Stimulated activated CD4-positive, alpha-beta T cell treated with anti-CD3 and anti-CD28 coated beads, Interleukin-12 subunit alpha, Interleukin-12 subunit beta, amount 100 ng/mL, for 48 hours (primary cell): Measurements from ENCODE around the gene SEC61A1.
A peak's percentile ranks its signal among the peaks of the same experiment; 100 is the strongest.

Experiments used
- DNase-seq, 3 donors: peaks; one replicate each; pipeline ENCODE4 v3.0.0-alpha.2; 2020; ENCODE audit warnings: low read depth in 2 of 3, low spot score in 1 of 3

SEC61A1 gene

DNA sequence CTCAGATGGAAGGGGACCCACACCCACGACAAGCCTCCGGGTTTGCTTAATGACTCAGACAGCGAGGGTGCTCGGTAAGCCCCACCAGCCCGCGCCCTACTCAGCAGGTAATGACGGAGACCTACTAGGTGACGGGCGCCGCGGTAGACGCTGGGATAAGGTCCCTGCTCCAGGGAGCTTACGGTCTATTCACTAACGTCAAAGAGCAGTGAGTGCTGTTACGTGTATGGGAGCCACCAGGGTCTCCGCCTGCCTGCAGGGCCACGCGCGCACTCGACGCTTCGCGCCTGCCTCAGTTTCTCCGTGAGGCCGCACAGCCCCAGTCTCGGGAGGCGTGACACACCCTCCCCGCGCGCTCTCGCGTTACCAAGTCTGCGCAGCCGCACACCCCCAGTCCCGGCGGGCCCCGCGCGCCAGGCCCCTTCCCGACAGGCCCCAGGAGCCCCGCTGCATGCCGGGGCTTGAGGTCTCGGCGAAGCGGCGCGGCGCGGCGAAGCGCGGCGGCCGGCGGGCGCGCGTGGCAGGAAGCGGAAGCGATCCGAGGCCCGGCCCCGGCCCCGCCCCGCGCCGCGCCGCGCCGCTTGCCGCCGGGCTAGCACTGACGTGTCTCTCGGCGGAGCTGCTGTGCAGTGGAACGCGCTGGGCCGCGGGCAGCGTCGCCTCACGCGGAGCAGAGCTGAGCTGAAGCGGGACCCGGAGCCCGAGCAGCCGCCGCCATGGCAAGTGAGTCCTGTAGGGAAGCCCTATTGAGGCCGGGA is at the start of gene SEC61A1:
Gene SEC61A1, plus strand, starts transcription at position 601 of the 758 bp plus-strand sequence. Its CDS starts 116 bp downstream, at position 717.
- DNase-seq = peak; percentile 89 to 95 (median 93)

DNA sequence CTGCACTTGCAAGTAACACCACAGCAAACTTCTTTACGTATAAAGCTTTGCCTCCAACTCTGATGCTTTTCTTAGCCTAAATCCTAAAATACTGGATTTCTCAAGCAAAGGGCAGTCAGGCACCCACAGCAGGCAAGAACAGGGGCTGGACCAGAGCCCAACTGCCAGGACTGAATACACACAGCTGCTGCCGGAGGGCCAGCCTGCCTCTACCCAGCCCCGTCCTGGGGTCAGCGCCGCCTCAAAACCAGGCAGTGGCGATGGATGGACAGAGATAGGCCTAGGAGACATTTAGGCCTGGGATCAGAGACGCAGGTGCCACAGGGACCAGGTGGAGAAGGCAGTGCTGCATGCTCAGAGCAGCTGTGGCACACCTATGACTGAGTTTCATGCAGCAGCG is 47.6 kb upstream of the SEC61A1 start:
- DNase-seq = no peak

DNA sequence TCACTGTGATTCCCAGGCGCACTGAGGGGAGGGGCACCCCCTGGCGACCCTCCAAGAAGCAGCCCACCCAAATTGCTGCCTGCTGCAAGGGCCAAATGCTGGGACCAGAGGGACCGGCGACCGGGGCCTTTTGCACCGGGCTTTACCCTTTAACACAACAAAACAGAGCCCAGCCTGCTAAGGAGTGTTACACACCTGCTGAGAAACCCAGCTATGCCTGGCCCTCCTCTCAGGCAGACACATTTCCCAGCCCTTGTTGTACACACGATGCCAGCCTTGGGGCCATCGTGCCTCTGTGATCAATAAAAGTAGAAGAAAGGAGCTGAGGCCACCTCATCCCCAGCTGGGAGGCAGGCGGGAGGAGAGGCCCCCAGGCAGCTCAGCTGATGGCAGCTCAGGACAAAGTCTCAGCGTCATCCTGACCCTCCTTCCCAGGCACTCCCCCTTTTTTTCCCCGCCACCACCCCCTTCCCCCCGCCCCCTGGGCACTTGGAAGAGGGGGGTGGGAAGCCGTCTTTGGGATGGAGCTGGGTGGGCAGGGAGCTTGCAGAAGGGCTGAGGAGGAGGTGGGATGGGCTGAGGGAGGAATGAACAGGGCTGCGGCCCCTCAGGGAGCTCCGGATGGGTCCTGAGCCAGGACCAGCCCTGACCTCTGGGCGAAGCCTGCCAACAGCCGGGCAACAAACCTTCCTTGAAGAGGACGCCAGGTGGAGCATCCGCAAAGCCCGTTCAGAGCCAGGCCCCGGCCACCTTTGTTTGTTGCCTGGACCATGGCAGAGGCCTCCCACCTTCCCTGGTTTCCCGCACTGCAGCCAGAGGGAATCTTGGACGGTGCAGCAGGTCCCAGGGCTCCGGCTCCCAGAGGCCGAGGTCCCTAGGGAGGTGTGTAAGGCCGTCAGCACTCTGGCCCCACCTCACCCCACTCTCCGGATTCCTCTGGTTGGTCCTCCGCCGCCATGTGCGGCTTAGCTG is 45.9 kb upstream of the SEC61A1 start:
- DNase-seq = no peak

DNA sequence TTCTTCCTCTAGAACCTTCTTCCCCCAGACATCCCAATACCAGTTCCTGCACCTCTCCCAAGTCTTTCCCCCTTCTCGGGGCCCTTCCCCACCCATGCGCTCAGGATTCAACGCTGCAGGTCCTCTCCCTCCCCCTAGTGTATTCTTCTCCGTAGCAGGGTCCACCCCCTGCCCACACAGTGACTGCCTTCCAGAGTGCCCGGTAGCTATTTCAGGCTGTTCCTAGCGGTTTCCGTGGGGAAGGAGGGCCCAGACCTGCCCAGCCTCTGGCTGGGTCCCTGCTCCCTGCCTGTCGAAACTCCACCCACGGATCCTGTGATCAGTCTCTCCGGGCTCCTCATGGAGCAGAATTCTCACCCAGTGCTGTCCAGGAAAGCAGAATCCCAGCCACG is 45.2 kb upstream of the SEC61A1 start:
- no peak for DNase-seq

DNA sequence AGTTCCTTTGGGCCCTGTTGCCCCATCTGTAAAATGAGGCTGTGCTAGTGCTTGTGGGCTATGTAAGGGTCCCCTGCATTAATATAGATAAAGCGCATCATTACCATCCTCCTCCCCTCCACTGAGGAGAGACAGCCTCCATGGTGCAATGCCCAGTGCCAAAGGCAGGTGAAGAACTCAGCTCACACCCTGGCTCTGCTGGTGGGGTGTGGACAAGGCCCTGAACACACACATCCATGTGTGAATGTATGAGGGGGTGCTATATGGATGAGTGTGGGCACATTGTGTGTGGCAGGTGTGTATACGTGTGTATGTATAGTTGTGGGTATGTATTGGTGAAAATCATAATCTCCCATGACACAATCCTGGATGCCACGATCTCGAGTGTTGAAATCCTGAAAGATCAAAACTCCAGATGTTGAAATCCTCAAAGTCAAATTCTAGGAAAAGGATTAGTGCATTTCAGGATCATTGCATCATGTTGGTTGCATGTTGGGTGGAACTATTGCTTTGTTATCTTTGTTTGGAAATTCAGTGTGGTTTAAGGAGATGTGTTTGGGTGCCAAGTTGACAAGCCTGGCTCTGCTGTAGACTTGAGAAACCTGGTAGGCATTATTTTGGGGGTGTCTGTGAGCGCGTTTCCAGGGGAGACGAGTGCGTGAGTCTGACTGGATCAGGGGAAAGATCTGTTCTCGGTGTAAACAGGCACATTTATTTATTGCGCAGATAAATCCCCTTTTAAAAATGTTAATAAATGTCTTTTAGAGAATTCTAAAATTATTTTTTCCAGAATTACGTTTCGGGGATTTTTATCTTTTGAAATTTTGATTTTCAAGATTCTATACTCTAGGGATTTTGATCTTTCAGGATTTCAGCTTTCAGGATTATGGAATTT is 42.0 kb upstream of the SEC61A1 start:
- DNase-seq = no peak

DNA sequence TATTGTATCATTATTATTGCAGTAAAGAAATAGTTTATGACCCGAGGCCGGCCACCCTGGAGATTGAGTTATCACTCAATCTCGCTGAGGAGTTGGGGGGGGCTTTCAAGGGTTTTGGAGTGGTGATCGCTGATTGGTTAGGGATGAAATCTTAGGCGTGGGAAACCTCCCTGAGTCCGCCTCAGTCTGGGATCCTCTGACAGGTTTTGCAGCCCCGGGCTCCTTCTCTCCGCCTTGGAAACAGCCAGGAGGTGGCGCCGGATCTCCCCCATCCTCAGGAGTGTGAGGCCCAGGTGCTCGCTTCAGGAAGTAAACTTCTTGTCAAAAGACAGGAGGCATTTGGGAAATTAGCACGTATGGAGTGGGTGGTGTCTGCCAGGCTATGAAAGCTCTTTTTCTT is 41.1 kb upstream of the SEC61A1 start:
- DNase-seq = peak in 2 of 3 donors; percentile 1

DNA sequence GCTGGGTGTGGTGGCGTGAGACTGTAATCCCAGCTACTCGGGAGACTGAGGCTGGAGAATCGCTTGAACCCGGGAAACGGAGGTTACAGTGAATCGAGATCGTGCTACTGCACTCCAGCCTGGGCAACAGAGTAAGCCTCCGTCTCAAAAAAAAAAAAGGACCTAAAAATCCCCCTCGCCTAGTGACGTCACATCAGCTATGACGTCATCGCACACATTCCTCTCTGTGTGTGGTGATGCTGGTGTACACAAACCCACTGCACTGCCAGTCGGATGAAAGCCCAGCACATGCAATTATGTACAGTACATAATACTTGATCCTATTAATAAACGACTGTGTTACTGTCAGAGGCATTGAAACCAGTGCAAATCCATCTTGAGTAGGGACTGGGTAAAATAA is 40.2 kb upstream of the SEC61A1 start:
- DNase-seq = no peak

DNA sequence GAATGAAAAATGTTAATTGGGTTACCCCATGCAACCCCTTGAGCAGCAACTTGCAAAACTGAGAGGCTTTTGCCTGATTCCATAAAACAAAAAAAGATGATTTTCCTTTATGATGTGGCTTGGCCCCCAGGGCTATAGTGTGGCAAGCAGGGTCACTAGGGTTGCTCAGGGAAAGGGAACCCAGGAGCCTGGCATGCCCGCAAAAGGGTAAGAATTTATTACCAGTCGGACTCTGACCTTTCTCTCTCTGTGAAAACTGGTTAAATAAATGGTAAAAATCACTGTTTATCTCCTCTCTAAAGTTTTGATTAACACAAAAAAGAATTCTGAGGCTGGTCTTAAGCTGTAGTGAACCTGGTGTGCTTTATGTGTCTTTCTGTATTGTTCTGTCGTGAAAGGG is 37.7 kb upstream of the SEC61A1 start:
- DNase-seq = no peak

DNA sequence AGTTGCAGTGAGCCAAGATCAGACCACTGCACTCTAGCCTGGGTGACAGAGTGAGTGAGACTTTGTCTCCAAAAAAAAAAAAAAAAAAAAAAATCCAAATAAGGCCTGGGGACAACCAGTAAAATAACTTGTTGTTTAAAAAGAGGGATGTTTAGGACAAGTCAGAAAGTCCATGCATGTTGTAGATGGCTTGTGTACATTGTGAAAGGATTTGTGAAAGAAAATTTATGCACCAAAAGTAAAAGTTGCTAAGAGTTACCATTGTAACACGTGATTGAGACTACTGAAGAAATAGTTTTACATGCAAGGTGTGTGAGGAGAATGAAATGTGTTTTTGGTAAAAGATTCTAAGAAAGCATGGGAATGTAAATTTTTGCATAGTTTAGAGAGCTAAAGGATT is 35.7 kb upstream of the SEC61A1 start:
- DNase-seq = no peak

DNA sequence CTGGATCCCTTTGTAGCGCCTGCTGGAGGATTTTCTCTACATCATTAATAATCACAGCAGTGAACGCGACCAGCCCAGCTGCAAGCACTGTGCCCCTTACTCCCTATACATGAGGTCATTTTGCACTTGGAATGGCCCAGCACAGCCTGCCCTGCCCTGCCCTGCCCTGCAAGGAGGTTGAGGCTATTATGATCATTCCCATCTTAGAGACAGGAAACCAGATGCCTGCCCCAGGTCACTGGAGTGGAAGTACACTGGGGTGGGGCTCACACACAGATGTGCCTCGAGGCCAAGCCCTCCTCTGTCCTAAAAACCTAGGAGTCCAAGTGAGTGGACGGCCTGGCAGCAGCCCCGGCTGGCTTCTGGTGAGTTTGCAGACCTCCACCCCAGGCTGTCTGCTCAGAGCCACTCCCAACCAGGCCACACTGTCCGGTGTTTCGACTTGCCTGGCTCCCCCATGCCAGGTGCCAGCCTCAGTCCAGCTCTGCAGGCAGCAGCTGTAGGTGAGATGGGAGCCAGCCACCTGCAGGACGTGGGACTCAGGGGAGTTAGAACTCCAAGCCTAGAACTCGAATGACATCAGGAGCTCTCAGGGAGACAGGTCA is 30.4 kb upstream of the SEC61A1 start:
- DNase-seq = no peak

DNA sequence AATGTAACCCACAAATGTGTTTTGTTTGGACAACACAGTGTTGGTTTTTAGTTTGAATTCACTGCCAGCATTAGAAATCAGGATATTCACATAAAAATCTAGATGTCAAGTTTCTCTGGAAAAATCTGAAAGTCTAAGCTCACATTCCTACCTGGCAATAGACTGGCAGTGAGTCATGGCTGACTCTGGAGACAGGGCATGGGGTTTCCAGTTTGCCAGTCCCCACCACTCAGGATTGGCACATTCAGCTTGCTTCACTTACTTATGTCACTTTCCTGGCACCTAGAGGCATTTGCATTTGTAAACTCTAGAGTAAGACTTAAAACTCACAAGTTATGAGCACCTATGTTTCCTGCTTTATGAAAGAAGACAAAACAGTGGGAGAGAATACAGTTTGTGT is 19.1 kb upstream of the SEC61A1 start:
- no peak for DNase-seq

DNA sequence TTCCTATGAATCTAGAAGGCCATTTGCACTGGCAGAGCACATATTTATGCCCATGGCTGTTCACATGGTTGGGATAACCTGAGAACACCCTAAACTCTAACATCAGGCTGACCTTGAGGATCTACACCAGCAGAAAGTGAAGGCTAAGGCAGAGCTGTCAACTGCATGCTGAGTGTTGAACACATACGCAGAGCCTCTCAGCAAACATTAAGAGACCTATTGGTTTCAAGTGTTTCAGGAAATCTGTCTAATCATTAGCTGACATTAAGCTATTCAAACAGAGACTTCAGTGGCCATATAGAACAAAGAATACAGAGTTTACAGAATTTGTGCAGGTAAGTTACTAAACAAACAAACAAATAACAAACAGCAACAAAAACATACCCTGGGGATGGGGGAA is 16.1 kb upstream of the SEC61A1 start:
- DNase-seq = no peak

DNA sequence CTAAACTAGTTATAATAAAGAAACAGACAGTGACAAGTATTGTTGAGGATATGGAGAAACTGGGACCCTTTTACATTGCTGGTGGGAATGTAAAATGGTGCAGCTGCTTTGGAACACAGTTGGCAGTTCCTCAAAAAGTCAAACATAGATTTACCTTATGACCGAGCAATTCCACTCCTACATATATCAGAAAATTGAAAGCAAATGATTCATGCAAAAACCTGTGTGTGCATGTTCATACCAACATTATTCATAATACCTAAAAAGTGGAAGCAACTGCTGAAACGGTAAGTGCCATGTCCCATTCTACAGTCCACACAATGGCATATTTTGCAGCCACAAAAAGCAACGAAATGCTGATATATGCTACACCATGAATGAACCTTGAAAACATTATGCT is 12.2 kb upstream of the SEC61A1 start:
- DNase-seq = no peak

DNA sequence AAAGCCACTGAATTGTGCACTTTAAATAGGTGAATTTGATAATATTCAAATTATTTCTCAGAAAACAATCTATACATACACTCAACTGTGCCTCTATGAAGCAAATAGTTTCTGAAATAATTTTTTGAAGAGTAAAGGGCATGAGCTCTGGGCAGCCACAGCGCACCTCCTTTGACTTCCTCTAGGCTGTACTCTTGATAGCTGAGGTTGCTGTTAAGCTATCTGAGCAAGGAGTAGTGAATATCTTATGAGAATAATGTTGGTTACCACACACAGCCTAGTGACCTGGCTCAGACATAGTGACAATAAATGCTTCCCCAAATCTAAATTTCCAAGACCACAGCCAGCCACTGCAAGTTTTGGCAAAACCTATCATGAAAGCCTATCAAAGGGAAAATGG is 11.6 kb upstream of the SEC61A1 start:
- no peak for DNase-seq

DNA sequence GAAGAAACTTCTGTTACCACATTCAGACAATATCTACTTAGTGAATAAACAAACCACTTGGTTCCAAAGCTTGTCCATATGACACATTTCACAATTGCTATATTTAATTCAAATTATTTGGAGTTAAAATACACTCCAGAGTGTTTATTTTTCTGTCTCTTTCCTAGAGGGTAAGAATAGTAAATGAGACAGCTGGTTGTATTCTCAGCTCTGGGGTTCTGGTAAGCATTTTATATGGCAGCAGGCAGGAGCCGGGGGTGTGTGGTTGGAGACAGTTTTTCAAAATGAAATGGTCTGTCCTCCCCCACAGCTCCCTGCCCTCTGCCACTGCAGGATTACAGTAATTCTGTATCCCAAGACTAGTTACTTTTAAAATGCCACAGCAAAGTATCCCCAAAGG is 10.9 kb upstream of the SEC61A1 start:
- no peak for DNase-seq

DNA sequence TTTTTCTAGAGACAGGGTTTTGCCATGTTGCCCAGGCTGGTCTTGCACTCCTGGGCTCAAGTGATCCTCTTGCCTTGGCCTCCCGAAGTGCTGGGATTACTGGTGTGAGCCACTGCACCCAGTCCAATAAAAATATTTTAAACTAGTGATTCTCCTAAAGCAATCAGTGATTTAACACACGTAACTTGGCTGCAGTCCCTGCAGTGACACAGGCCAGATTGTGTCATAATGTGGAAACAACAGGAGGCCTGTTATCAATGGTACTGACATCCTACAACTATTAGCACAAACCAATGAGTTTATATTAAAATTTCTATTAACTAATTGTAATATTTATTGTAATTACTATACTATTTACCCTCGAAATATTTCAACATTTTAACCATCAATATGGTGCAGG is 1.6 kb upstream of the SEC61A1 start:
- no peak for DNase-seq

DNA sequence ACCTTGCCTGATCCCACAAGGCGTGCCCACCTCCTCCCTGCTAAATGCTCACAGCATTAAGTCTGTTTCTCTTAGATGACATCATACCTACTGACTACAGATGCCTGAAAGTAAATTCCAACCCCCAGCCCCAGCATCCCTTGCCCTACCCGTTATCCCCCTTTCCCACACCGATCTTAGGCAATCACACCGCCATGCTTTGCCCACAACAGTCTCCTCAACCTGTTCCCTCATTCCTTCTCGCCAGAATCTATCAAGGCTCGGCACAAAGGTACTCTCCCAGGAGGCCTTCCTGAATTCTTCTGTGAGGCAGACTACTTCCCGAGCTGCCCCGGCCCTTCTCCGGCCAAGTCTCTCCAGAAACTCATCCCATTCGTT is 789 bp upstream of the SEC61A1 start:
- DNase-seq = no peak

DNA sequence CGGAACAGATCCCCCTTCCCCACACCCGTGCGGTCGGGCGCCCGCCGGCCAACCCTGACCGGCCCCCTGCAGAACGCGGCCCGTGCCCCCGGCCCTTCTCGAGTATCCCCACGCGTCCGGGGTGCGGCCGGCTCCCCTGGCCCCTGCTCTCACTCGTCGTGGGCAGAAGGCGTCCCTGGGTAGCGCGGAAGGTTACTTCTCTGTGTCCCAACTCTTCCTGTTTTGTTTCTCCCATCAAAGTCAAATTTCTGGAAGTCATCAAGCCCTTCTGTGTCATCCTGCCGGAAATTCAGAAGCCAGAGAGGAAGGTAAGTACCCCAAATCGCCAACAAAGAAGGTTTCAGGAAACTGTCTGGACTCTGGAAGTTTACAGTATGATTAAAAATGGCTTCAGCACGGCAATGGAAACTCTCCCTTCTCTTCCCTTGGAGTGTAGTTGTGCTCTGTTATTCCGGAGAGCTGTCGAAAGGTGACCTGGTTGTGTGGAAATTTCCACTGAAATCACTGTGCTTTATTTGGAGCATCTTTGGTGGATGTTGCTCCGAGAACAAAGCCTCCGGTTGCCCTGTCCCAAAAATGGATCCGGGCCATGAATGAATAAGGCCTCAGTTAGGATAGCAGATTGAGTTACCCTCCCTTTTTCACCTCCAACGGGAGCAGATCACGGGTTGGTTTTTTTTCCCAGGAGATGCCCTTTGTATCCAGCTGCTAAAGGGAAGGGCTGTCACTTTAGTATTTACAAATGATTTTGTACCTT is 536 bp downstream of the SEC61A1 start:
- no peak for DNase-seq

DNA sequence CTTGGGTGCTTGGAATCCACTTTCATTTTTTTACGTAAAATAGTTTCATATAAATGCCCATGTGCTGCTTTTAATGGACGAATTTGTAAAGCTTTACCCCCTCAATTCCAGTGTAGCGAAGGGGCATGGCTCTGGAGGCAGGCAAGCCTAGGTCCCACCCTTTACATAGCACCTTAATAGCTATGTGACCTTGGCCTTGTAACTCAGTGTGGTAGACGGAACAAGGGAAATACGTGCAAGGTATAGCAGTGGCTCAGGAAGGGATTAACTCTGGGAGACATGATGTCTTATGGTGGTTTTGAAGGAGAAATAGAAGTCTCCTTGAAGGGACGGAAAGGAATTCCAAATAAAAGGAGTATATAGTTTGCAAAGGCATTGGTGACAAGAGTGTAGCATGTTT is 1.4 kb downstream of the SEC61A1 start:
- no peak for DNase-seq

DNA sequence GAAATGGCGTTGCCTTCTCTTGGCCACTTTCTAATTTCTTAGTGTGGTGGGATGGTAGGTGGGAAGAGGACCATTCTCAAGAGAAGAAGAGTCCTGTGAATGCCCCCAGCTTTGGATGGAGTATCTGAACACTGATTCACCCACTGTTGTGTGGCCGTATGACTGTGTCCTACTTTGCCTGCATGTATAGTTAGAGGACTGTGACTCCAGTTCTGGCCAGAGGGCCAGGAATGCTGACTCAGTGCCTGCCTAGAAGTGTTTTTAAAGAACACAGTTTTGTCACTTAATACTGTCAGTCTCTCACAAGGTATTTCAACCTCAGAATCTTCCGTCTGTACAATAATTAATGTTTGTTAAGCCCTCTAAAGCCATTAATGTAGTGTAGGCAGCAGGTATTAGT is 2.1 kb downstream of the SEC61A1 start:
- no peak for DNase-seq
